Limb (tissue), 2 donors: Measurements from ENCODE around the gene TGFBR3.
A peak's percentile ranks its signal among the peaks of the same experiment; 100 is the strongest.
"Not testable (repeated sequence)": the region's sequence is repeated elsewhere in the genome, so short reads cannot be mapped to it uniquely, and the experiment has no call there.

Experiments used
- DNase-seq, 2 donors: peaks; one replicate each; pipeline ENCODE4 v3.0.0-alpha.2; 2016; ENCODE audit errors: extremely low spot score in 2 of 2

Gene TGFBR3

GRCh38 chr1:91851130-91852010, 34.6 kb downstream of the TGFBR3 start:
- DNase-seq = peak; percentile 90 to 93

DNA sequence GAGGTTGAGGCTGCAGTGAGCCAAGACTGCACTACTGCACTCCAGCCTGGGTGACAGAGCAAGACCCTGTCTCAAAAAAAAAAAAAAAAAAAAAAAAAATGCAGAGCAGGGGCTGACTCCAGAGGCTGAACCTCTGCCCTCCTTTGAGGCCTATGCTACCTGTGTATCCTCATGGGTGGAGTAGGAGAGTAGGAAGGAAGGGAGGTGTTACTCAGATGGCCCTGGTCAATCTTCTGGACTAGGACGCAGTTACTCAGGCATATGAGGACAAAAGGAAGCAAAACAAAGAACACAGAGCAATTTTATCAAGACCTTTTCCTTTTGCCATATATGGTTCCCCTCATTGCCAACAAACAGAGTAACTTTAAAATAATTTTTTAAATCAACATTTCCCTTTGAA, 35.2 kb downstream of the TGFBR3 start:
- no peak for DNase-seq

- DNase-seq = no peak
These were observed 38.1 kb downstream of the TGFBR3 start for GRCh38 chr1:91847851-91848250.

GRCh38 chr1:91846639-91847013, 39.3 kb downstream of the TGFBR3 start:
- DNase-seq = no peak

DNA sequence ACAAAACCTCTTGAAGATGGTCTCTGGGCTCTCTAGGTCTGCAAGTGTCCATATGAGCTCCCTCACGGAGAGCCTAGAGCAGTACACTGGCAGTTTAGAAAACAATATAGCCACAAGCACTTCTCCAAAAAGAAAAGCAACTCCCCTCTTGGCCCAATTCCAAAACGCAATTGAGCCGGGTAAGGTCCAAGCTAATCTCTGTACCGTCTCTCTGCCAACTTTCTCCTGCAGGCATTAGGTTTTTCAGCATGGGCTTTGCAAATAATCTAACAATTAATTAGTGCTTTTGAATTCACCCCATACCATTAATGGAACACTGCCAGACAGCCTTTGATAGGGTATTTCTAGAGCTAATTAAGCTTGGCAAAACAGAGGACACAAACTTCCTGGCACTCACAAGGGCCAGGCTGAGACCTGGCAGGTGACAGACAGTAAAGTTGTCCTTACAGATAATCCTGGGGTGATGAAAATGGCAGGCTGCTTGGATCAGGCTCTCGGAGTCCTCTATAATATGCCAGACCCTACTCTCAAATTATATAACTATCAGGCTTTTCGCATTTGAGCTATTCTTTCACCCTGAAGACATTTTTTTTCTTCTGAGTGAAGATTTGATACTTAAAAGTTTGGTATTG, 39.8 kb downstream of the TGFBR3 start:
- peak; percentile 65 to 78 for DNase-seq

DNA sequence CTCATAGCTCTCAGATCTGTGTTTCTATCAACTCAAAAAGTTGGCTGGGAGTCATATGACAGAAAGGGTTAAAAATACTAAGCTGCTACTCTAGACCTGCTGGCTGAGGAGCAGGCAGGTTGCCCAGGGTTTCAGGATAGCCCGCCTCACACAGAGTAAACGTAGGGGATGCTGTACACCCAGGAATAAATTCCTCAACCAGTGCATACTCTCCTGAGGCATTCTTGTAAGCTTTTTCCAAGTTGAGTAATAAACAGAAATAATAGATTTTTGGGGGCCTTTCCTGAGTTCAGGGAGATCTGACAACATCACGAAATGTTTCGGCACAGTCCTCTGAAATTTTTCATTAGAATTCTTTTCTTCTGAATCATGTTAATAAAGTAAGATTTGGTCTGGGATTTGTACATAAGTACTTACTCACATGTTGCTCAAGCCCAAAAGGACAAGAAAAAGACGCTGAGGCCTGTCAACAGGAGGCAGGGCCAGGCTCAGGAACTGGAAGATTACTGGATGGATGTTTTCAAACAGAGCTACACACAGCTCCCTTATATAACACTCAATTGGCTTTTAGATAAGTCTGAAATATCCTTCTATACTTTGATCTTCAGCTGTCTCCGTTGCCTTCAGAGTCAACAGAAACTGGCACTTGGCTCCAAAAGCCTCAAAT, 41.0 kb downstream of the TGFBR3 start:
- no peak for DNase-seq

DNA sequence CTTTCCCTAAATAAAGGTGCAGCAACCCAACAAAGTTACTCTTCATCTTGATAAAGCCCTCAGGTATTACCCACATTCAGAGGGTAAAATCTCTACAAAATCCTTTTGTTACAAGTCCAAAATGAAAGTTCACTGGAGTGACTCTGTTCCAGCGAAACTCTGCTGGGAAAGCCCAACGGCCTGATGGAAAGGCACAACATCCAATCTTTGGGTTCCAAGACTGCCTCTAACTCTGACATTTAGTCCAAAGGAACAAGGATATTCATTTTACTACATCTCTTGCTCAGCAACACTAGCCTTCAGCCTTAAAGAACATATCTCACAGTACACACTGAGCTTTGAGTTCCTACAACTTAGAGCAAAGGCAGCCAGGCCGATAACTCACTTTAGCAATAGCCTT, 42.1 kb downstream of the TGFBR3 start:
- no peak for DNase-seq

DNA sequence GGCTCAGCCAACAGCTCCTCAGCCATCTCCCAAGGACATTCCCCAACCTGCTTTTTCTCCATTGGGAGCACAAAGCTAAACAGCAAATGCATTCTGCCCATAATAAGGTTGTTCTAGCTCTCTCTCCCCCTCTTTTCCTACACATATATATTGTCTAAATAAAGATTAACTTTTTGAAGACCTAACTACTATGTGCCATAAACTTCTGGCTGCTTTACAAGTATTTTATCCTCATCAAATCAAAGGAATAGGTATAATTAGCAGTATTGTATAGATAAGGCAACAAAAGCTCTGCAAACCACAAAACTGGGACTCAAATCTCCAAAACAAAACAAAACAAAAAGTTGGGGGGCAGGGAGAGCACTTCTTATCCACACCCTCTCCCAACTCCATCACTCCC, 43.4 kb downstream of the TGFBR3 start:
- no peak for DNase-seq

DNA sequence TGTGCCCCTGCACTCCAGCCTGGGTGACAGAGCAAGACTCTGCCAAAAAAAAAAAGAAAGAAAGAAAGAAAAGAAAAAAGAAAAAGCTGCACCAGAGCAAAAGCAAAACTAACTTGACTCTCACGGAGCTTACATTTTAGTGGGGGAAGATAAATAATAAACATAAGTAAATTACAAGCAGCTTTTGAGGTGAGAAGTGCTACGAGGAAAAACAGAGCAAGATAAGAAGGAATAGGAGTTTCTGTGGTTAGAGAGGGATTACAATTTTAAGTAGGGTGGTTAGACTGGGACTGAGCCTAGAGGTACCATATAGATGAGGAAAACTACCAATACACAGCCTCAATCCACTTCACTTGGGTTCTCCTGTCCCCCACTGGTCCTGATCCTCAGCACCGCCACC, 43.9 kb downstream of the TGFBR3 start:
- no peak for DNase-seq

DNA sequence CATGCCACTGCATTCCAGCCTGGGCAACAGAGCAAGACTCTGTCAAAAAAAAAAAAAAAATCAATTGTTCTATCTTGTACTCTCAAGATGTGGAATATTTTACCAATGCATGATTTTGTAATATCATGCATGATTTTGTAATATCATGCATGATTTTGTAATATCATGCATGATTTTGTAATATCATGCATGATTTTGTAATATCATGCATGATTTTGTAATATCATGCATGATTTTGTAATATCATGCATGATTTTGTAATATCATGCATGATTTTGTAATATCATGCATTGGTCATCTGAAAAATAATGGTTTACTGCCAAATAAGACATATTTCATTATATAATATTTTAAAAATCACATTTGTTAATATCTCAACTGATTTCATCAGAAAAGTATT, 45.7 kb downstream of the TGFBR3 start:
- not testable (repeated sequence) for DNase-seq

DNA sequence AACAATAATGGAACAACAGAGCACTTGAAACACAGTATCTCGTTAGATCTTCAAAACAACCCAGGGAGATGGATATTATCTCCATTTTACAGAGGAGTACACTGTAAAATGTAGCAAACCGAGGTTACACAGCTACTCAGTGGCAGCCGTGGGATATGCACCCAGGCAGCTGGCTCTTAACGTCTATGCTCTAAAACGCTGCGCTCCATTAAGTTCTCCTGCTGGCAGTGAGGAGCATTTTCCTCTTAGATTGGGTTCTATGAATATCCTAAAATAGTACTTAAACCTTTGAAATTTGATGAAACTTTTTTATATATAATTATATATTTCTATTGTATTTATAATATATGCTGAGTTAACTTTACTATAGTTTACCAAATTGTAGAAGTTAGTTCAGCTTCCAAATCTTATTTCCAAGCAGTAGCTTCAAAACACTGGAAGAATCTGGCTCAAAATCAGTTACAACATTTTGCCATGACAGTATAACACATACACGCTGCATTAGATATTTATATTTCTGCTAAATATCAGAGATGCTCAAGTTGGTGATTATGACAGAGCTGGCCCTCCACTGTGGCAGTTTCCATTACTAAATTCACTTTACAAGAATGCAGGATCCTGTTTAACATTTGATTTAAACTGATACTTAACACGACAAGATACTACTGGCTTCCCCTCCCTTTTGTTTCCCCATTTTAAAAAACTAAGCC, 49.5 kb downstream of the TGFBR3 start:
- no peak for DNase-seq

DNA sequence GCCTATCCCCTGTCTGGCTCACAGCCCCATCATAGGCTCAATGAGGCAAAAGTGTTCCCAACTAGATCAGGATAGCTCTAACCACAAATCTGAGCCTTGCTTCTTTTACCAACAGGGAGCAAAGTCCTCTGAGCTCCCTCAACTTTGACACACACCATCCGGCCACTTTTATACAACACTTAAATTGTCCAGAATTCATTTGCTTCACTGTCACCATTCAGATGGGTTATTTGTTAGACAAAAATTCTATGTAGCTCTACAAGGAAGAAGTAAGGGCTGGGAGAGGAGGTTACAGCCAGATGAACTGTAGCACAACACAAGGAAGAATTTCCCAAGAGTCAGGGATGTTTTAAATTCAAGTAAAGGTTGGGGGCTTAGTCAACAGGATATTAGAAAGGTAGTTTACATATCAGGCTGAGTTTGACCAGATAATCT, 50.8 kb downstream of the TGFBR3 start:
- no peak for DNase-seq

DNA sequence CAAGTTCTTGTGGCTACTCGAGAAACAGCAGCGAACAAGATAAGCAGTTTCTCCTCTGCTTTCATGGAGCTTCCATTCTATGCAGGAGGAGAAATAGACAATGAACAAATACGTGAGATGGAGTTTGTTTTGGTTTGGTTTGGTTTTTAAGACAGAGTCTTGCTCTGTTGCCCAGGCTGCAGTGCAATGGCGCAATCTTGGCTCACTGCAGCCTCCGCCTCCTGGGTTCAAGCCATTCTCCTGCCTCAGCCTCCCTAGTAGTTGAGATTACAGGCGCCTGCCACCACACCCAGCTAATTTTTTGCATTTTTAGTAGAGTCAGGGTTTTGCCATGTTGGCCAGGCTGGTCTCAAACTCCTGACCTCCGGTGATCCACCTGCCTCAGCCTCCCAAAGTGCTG, 51.4 kb downstream of the TGFBR3 start:
- DNase-seq = not testable (repeated sequence)

DNA sequence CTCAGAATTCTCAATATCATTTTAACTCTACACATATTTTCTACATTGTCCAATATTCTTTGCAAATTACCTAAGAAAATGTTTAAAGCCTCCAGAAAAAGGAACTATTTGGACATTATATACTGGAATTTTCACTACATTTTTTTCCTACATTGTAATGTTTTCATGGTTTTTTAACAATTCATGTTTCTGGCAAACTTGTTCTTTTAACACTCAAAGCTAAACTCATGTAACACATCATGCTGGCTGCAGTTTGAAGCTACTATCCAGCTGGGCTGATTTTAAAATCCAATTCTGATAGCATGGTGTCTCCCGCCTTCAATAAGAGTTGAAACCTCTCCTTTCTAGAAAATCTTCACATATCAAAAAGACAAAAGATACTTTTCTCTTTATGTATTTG, 52.0 kb downstream of the TGFBR3 start:
- no peak for DNase-seq

- no peak for DNase-seq
These were observed 54.6 kb downstream of the TGFBR3 start for GRCh38 chr1:91831132-91831930.

DNA sequence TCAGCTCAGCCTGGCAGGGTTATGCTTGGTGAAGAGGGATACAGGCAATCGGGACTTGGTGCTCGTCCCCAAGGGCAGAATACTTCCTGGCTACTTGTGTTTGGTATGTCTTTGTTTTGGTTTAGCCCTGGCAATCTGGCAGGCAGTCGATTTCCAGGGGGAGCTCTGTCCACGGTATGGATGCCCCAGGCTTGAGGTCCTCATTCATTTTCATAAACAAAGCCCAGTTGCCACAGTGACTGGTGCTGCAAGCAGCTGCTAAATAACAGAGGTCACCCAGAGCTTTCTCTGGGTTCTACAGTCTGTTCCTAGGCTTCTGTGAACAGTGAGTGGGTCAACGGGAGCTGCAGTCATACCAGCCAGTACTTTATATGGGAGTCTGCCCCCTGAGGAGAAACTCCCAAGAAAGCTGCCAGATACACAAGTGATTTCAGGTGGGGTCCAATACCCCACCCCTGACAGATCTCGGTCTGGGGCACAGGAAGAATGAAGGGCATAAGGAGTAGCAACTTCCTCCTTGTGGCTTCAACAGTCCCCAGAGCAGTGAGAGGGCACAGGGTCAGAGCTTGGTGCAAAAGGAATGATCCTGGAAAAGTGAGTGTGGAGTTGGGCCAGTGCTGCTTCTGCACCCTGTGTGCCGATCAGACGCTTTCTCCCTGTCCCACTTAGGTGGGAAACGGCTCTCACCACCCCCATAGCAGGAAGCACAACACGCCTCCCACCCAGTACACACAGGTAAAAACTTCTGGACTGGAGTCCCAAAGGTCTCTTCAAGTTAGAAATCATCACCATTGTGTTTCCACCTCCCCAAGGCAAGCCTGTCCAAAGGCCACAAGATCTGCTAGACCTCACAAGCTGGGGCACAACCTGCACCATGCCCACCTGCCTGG, 55.5 kb downstream of the TGFBR3 start:
- DNase-seq = peak; percentile 66 to 69

GRCh38 chr1:91829293-91830153, 56.4 kb downstream of the TGFBR3 start:
- no peak for DNase-seq

GRCh38 chr1:91828583-91829281, 57.2 kb downstream of the TGFBR3 start:
- no peak for DNase-seq
